PC-9 (cell line): ENCODE results near the gene TMEM165. TPM values are rescaled to one million over a fixed set of nuclear protein-coding genes. Genes with fewer than 3 reads are reported as not detected.

Experiments
- BruUV-seq: library from RNA; stranded (reverse); fragments of 400-500 nt; replicated peaks from 2 replicates; lab custom pipeline; 2021; lab: Mats Ljungman, UMichigan
- CTCF ChIA-PET: fragments of 300-600 bp; sonication (Branson Sonifier 250); formaldehyde crosslinking; loops from one replicate; lab custom pipeline; 2022; ENCODE audit warnings: antibody characterized with exemption; lab: Charles Lee
- POLR2A ChIA-PET: fragments of 300-600 bp; sonication (Branson Sonifier 250); formaldehyde crosslinking; loops from one replicate; lab custom pipeline; 2022; ENCODE audit warnings: antibody characterized with exemption; ENCODE audit not compliant: unreplicated experiment; lab: Charles Lee
- DNase-seq, 2 experiments: peaks; one replicate each; pipeline versions ENCODE4 v3.0.0 to v3.0.0-alpha.2; 2015 to 2022; ENCODE audit warnings: mixed read lengths in 1 of 2
- H2AFZ ChIP-seq: fragments of 200-600 bp; sonication (generic); 2 replicates; pipeline ENCODE4 v1.8.1; 2017; ENCODE audit warnings: antibody characterized with exemption
- H3F3A ChIP-seq: fragments of 200-600 bp; sonication (generic); 2 replicates; pipeline ENCODE4 v1.8.1; 2017; ENCODE audit warnings: antibody characterized with exemption, mild to moderate bottlenecking, low read depth; ENCODE audit not compliant: insufficient read depth
- H3K27ac ChIP-seq: fragments of 200-600 bp; sonication (generic); 2 replicates; pipeline ENCODE4 v1.6.1; 2016; ENCODE audit warnings: mixed run types
- H3K27me3 ChIP-seq: fragments of 200-600 bp; sonication (generic); 2 replicates; pipeline ENCODE4 v1.6.1; 2016; ENCODE audit warnings: low read depth, mixed run types; ENCODE audit not compliant: insufficient read depth
- H3K36me3 ChIP-seq: fragments of 200-600 bp; sonication (generic); 2 replicates; pipeline ENCODE4 v1.6.1; 2016; ENCODE audit warnings: low read depth, mixed run types
- H3K4me1 ChIP-seq: fragments of 200-600 bp; sonication (generic); replicated peaks from 2 replicates; pipeline ENCODE4 v1.6.1; 2016; ENCODE audit warnings: mixed run types; ENCODE audit not compliant: insufficient read depth
- H3K4me2 ChIP-seq: fragments of 200-600 bp; sonication (generic); 2 replicates; pipeline ENCODE4 v1.6.1; 2017; ENCODE audit warnings: mixed run types
- H3K4me3 ChIP-seq: fragments of 200-600 bp; sonication (generic); 2 replicates; pipeline ENCODE4 v1.6.1; 2016; ENCODE audit warnings: mixed run types
- H3K79me2 ChIP-seq: fragments of 200-600 bp; sonication (generic); 2 replicates; pipeline ENCODE4 v1.6.1; 2017; ENCODE audit warnings: low read depth, mixed run types
- H3K9me2 ChIP-seq: fragments of 200-600 bp; sonication (generic); 2 replicates; pipeline ENCODE4 v1.8.1; 2017; ENCODE audit warnings: mild to moderate bottlenecking; ENCODE audit not compliant: insufficient read depth
- H3K9me3 ChIP-seq: fragments of 200-600 bp; sonication (generic); 2 replicates; pipeline ENCODE4 v1.8.1; 2016; ENCODE audit warnings: low read depth; ENCODE audit not compliant: insufficient read depth
- H4K20me1 ChIP-seq: fragments of 200-600 bp; sonication (generic); 2 replicates; pipeline ENCODE4 v1.8.1; 2017; ENCODE audit not compliant: insufficient read depth
- CTCF ChIP-seq: fragments of 200-600 bp; sonication (generic); conservative IDR thresholded peaks from 2 replicates; pipeline ENCODE4 v1.6.1; 2017; ENCODE audit warnings: mixed run types, antibody characterized with exemption, mild to moderate bottlenecking, moderate library complexity
- EZH2 ChIP-seq: fragments of 200-600 bp; sonication (generic); IDR thresholded peaks from 2 replicates; pipeline ENCODE4 v1.8.0; 2017; ENCODE audit warnings: antibody characterized with exemption, low read depth
- intact Hi-C: fragments of 100-400 bp; cut with micrococcal nuclease; formaldehyde crosslinking; loops from one replicate; pipeline ENCODE4 v1.10.0; 2022; ENCODE audit not compliant: unreplicated experiment
- total RNA-seq: library from RNA; stranded (reverse); gene quantifications from 2 replicates; pipeline ENCODE4 v1.2.3, GENCODE V29; 2021

The TMEM165 gene
- total RNA-seq, 1 experiment from 2014 or later, result 61.4 TPM

GRCh38 chr4:55398461-55398860 lies 2.7 kb downstream of the TMEM165 start:
- peak in 1 of 2 experiments; percentile 39 for DNase-seq
- CTCF ChIA-PET, result interaction anchor here (0.7 kb wide), 1 partner anchor 53 kb away, joined by 3 read pairs; the partner anchor contains the start of gene SRD5A3

GRCh38 chr4:55398966-55399365 lies 3.2 kb downstream of the TMEM165 start:
- peaks cover 63% of the 10 kb centered on the region for H3K79me2 ChIP-seq
- H3K27ac ChIP-seq, result no peak overlapping the region
- H3K4me2 ChIP-seq, result peak overlapping the region; percentile 95
- CTCF ChIA-PET, result no interaction called here
- H3F3A ChIP-seq, result peaks cover 15% of the 10 kb centered on the region; the same call in 1 of the 2 replicates
- peaks cover 40% of the 10 kb centered on the region for H4K20me1 ChIP-seq
- H3K9me3 ChIP-seq, result no peaks in the 10 kb centered on the region
- no peaks in the 10 kb centered on the region for H3K9me2 ChIP-seq
- no peak for DNase-seq
- no peaks in the 10 kb centered on the region for H3K36me3 ChIP-seq
- H2AFZ ChIP-seq, result no peak overlapping the region
- intact Hi-C loops, result loop anchor here (1.0 to 5.0 kb wide), 3 partner anchors 37 to 387 kb away; partner anchors contain the start of gene SRD5A3
- no peak for TF ChIP-seq CTCF
- TF ChIP-seq EZH2, result no peak
- POLR2A ChIA-PET, result no interaction called here
- no TSS peak for BruUV-seq
- peaks cover 35% of the 10 kb centered on the region for H3K4me1 ChIP-seq
- H3K27me3 ChIP-seq, result no peaks in the 10 kb centered on the region
- H3K4me3 ChIP-seq, result peak overlapping the region; percentile 67; the same call in 1 of the 2 replicates

More at GRCh38 chr4:55398461-55398860, 2.7 kb downstream of the TMEM165 start:
- intact Hi-C loops, result loop anchor here (1.0 to 5.0 kb wide), 3 partner anchors 36 to 386 kb away; partner anchors contain the start of gene SRD5A3
- no TSS peak for BruUV-seq
- POLR2A ChIA-PET, result interaction anchor here (0.6 kb wide), 1 partner anchor 19 kb away, joined by 18 read pairs; no protein-coding TSS in a partner anchor
- peak overlapping the region; percentile 67 for H3K4me3 ChIP-seq
- peaks cover 40% of the 10 kb centered on the region for H4K20me1 ChIP-seq
- no peak overlapping the region for H2AFZ ChIP-seq
- no peaks in the 10 kb centered on the region for H3K27me3 ChIP-seq
- peak overlapping the region; percentile 55 for H3K27ac ChIP-seq
- H3F3A ChIP-seq, result peaks cover 20% of the 10 kb centered on the region; the same call in 1 of the 2 replicates
- TF ChIP-seq EZH2, result no peak
- TF ChIP-seq CTCF, result no peak
- H3K4me2 ChIP-seq, result peak overlapping the region; percentile 95
- H3K79me2 ChIP-seq, result peaks cover 60% of the 10 kb centered on the region
- H3K9me3 ChIP-seq, result no peaks in the 10 kb centered on the region
- H3K36me3 ChIP-seq, result no peaks in the 10 kb centered on the region
- peaks cover 40% of the 10 kb centered on the region for H3K4me1 ChIP-seq
- no peaks in the 10 kb centered on the region for H3K9me2 ChIP-seq

DNA sequence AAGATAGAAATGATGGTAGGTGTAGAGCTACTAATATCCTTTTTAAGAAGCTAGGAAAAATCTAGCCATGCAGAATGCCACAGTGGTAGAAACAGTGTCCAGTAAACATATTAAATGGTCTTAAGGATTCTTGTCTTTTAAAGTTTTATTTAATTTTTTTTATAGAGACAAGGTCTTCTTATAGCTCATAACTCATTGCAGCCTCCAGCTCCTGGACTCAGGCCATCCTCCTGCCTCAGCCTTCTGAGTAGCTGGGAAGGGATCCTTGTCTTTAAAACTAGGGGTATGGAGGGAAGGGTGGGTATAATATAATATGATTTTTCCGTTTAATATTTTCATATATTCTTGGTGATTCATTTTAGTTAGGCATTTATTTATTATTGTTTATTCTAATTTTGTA lies 3.8 kb downstream of the TMEM165 start:
- H3K9me2 ChIP-seq, result no peaks in the 10 kb centered on the region
- no peak overlapping the region for H3K27ac ChIP-seq
- peak overlapping the region; percentile 67; the same call in 1 of the 2 replicates for H3K4me3 ChIP-seq
- H3K9me3 ChIP-seq, result no peaks in the 10 kb centered on the region
- no peaks in the 10 kb centered on the region for H3K27me3 ChIP-seq
- peaks cover 29% of the 10 kb centered on the region for H3K4me1 ChIP-seq
- H4K20me1 ChIP-seq, result peaks cover 40% of the 10 kb centered on the region
- no peaks in the 10 kb centered on the region for H3K36me3 ChIP-seq
- peak overlapping the region; percentile 95 for H3K4me2 ChIP-seq
- peaks cover 69% of the 10 kb centered on the region for H3K79me2 ChIP-seq
- intact Hi-C loops, result loop anchor here (5.0 kb wide), 2 partner anchors 37 to 387 kb away; no protein-coding TSS in a partner anchor
- no peak overlapping the region for H2AFZ ChIP-seq
- DNase-seq, result no peak
- peaks cover 9% of the 10 kb centered on the region; the same call in 1 of the 2 replicates for H3F3A ChIP-seq
- CTCF ChIA-PET, result no interaction called here
- no peak for TF ChIP-seq EZH2
- no peak for TF ChIP-seq CTCF
- POLR2A ChIA-PET, result interaction anchor here (0.7 kb wide), 1 partner anchor 41 kb away, joined by 5 read pairs; no protein-coding TSS in a partner anchor
- no TSS peak for BruUV-seq
